IPS-18c (cell line): ENCODE measurements around the gene PCCA.

Source experiments
- H3K4me3 ChIP-seq: 2 replicates; pipeline ENCODE4 v1.7.0; 2013; ENCODE audit warnings: low read depth, mild to moderate bottlenecking, low read length, moderate library complexity; ENCODE audit not compliant: insufficient read depth
- H3K9me3 ChIP-seq: one replicate; pipeline ENCODE4 v1.6.1; 2013; ENCODE audit warnings: mild to moderate bottlenecking, low read length, moderate library complexity; ENCODE audit not compliant: control insufficient read depth, insufficient read depth

Gene PCCA

GRCh38 chr13:100388923-100389322 is 300.0 kb downstream of the PCCA start:
- no peak overlapping the region for H3K4me3 ChIP-seq
- H3K9me3 ChIP-seq, result no peaks in the 10 kb centered on the region

- H3K9me3 ChIP-seq, result no peaks in the 10 kb centered on the region
- no peak overlapping the region for H3K4me3 ChIP-seq
These were observed 300.7 kb downstream of the PCCA start for GRCh38 chr13:100389617-100390016.

GRCh38 chr13:100392709-100393630 is 304.1 kb downstream of the PCCA start:
- no peak overlapping the region for H3K4me3 ChIP-seq
- no peaks in the 10 kb centered on the region for H3K9me3 ChIP-seq

GRCh38 chr13:100394005-100394695 is 305.3 kb downstream of the PCCA start:
- Histone ChIP-seq H3K4me3 (no peak overlapping the region), H3K9me3 (no peaks in the 10 kb centered on the region)

GRCh38 chr13:100395698-100396373 is 306.9 kb downstream of the PCCA start:
- Histone ChIP-seq H3K9me3 (no peaks in the 10 kb centered on the region), H3K4me3 (no peak overlapping the region)

- H3K4me3 ChIP-seq, result no peak overlapping the region
- no peaks in the 10 kb centered on the region for H3K9me3 ChIP-seq
These were observed 307.9 kb downstream of the PCCA start for GRCh38 chr13:100396776-100397175.

- no peak overlapping the region for H3K4me3 ChIP-seq
- no peaks in the 10 kb centered on the region for H3K9me3 ChIP-seq
These were observed 308.7 kb downstream of the PCCA start for GRCh38 chr13:100397627-100398026.

GRCh38 chr13:100398360-100398759 is 309.5 kb downstream of the PCCA start:
- no peaks in the 10 kb centered on the region for H3K9me3 ChIP-seq

GRCh38 chr13:100399455-100399854 is 310.6 kb downstream of the PCCA start:
- Histone ChIP-seq H3K4me3 (no peak overlapping the region), H3K9me3 (no peaks in the 10 kb centered on the region)

More at GRCh38 chr13:100398360-100398759, 309.5 kb downstream of the PCCA start:
- H3K4me3 ChIP-seq, result no peak overlapping the region

GRCh38 chr13:100403675-100404074 is 314.8 kb downstream of the PCCA start:
- H3K9me3 ChIP-seq, result peaks cover 6% of the 10 kb centered on the region
- H3K4me3 ChIP-seq, result no peak overlapping the region

- no peak overlapping the region for H3K4me3 ChIP-seq
- H3K9me3 ChIP-seq, result peaks cover 18% of the 10 kb centered on the region
These were observed 320.2 kb downstream of the PCCA start for GRCh38 chr13:100409132-100409531.

GRCh38 chr13:100423375-100423774 is 334.5 kb downstream of the PCCA start:
- Histone ChIP-seq H3K4me3 (no peak overlapping the region), H3K9me3 (no peaks in the 10 kb centered on the region)

- H3K4me3 ChIP-seq, result no peak overlapping the region
- H3K9me3 ChIP-seq, result no peaks in the 10 kb centered on the region
These were observed 340.1 kb downstream of the PCCA start for GRCh38 chr13:100428986-100429385.

- no peak overlapping the region for H3K4me3 ChIP-seq
- no peaks in the 10 kb centered on the region for H3K9me3 ChIP-seq
These were observed 343.7 kb downstream of the PCCA start for GRCh38 chr13:100432611-100433010.

GRCh38 chr13:100433475-100433874 is 344.6 kb downstream of the PCCA start:
- Histone ChIP-seq H3K4me3 (no peak overlapping the region), H3K9me3 (no peaks in the 10 kb centered on the region)

GRCh38 chr13:100434010-100434763 is 345.3 kb downstream of the PCCA start:
- no peak overlapping the region for H3K4me3 ChIP-seq

GRCh38 chr13:100436099-100436498 is 347.2 kb downstream of the PCCA start:
- H3K4me3 ChIP-seq, result no peak overlapping the region
- H3K9me3 ChIP-seq, result no peaks in the 10 kb centered on the region

More at GRCh38 chr13:100434010-100434763, 345.3 kb downstream of the PCCA start:
- no peaks in the 10 kb centered on the region for H3K9me3 ChIP-seq
